Common myeloid progenitor, CD34-positive (primary cell): ENCODE results near the gene MME.

Source experiments
- CTCF ChIA-PET: fragments of 350-600 bp; sonication (Branson Sonifier 250); formaldehyde crosslinking; loops from one replicate; lab custom pipeline; 2021; ENCODE audit warnings: antibody characterized with exemption; lab: Charles Lee
- POLR2A ChIA-PET: fragments of 350-600 bp; sonication (Branson Sonifier 250); formaldehyde crosslinking; loops from one replicate; lab custom pipeline; 2021; ENCODE audit warnings: antibody characterized with exemption; lab: Charles Lee
- DNase-seq, 3 donors: peaks; one replicate each; pipeline versions ENCODE4 v3.0.0 to v3.0.0-alpha.2; 2013
- H3K27ac ChIP-seq, 2 experiments: 1 replicate in 1 of 2; 2 replicates in 1 of 2; pipeline ENCODE4 v1.7.0; 2013; ENCODE audit warnings: inconsistent platforms in 2 of 2, low read length in 2 of 2, mild to moderate bottlenecking in 2 of 2, low read depth in 1 of 2, moderate library complexity in 1 of 2; ENCODE audit not compliant: severe bottlenecking in 2 of 2, insufficient read depth in 1 of 2, poor library complexity in 1 of 2
- H3K27me3 ChIP-seq, 5 experiments: replicated peaks in 2 of 5; 1 replicate in 3 of 5; 2 replicates in 2 of 5; pipeline versions ENCODE4 v1.6.1 to v1.7.0; 2013; ENCODE audit warnings: low read length in 4 of 5, mild to moderate bottlenecking in 2 of 5, moderate library complexity in 2 of 5, inconsistent platforms in 1 of 5; ENCODE audit not compliant: insufficient read depth in 5 of 5, control insufficient read depth in 4 of 5
- H3K36me3 ChIP-seq, 4 experiments: 1 replicate in 2 of 4; 2 replicates in 2 of 4; pipeline versions ENCODE4 v1.6.1 to v1.7.0; 2013; ENCODE audit warnings: low read length in 3 of 4, control low read depth in 1 of 4, mild to moderate bottlenecking in 1 of 4; ENCODE audit not compliant: control insufficient read depth in 4 of 4, insufficient read depth in 4 of 4
- H3K4me1 ChIP-seq, 4 experiments: 1 replicate in 3 of 4; 2 replicates in 1 of 4; pipeline versions ENCODE4 v1.6.1 to v1.7.1; 2013; ENCODE audit warnings: low read length in 3 of 4, mild to moderate bottlenecking in 3 of 4, control low read depth in 1 of 4, inconsistent platforms in 1 of 4, moderate library complexity in 1 of 4; ENCODE audit not compliant: control insufficient read depth in 4 of 4, insufficient read depth in 4 of 4; ENCODE audit errors: control extremely low read depth in 1 of 4
- H3K4me3 ChIP-seq, 7 experiments: 1 replicate in 4 of 7; 2 replicates in 3 of 7; pipeline versions ENCODE4 v1.5.1 to v1.7.0; 2013; ENCODE audit warnings: mild to moderate bottlenecking in 7 of 7, low read length in 6 of 7, moderate library complexity in 6 of 7, inconsistent platforms in 2 of 7, low read depth in 2 of 7, control low read depth in 1 of 7; ENCODE audit not compliant: insufficient read depth in 4 of 7, control insufficient read depth in 1 of 7; ENCODE audit errors: extremely low read depth in 1 of 7
- H3K9me3 ChIP-seq, 5 experiments: 1 replicate in 4 of 5; 2 replicates in 1 of 5; pipeline versions ENCODE4 v1.6.1 to v1.7.1; 2013; ENCODE audit warnings: low read length in 4 of 5, mild to moderate bottlenecking in 2 of 5, inconsistent platforms in 1 of 5, low read depth in 1 of 5, moderate library complexity in 1 of 5; ENCODE audit not compliant: control insufficient read depth in 4 of 5, insufficient read depth in 2 of 5; ENCODE audit errors: control extremely low read depth in 1 of 5
- WGBS: methylation state at CpG from one replicate; pipeline ENCODE4 v1.1.5; 2013; ENCODE audit not compliant: insufficient coverage; 5-methylcytosine and 5-hydroxymethylcytosine counted together

MME gene

GRCh38 chr3:155069729-155070128 lies 10.4 kb upstream of the MME start:
- WGBS: no CpG with 5 or more reads among the region's 3 CpGs
- Histone ChIP-seq H3K36me3 (no peaks in the 10 kb centered on the region), H3K4me3 (no peak overlapping the region), H3K27ac (no peak overlapping the region), H3K9me3 (peaks cover 0 to 3% (median 0%) of the 10 kb centered on the region in 5 experiments), H3K4me1 (peaks cover 0 to 3% (median 0%) of the 10 kb centered on the region in 4 experiments), H3K27me3 (no peaks in the 10 kb centered on the region)
- CTCF ChIA-PET: no interaction called here
- POLR2A ChIA-PET: no interaction called here
- no peak for DNase-seq

GRCh38 chr3:155070316-155070715 lies 9.8 kb upstream of the MME start:
- Histone ChIP-seq H3K27ac (no peak overlapping the region), H3K4me3 (no peak overlapping the region), H3K4me1 (peaks cover 0 to 3% (median 0%) of the 10 kb centered on the region in 4 experiments), H3K9me3 (peaks cover 0 to 4% (median 0%) of the 10 kb centered on the region in 5 experiments), H3K27me3 (no peaks in the 10 kb centered on the region), H3K36me3 (no peaks in the 10 kb centered on the region)
- ChIA-PET CTCF (no interaction called here), POLR2A (no interaction called here)
- DNase-seq: no peak
- WGBS: no CpG with 5 or more reads among the region's 2 CpGs

GRCh38 chr3:155070932-155071387 lies 9.2 kb upstream of the MME start:
- 92% methylated on average over 7 of the region's 8 CpGs for WGBS
- ChIA-PET POLR2A (no interaction called here), CTCF (no interaction called here)
- Histone ChIP-seq H3K27ac (no peak overlapping the region), H3K4me1 (peaks cover 0 to 3% (median 0%) of the 10 kb centered on the region in 4 experiments), H3K9me3 (peaks cover 0 to 7% (median 0%) of the 10 kb centered on the region in 5 experiments), H3K4me3 (no peak overlapping the region), H3K27me3 (no peaks in the 10 kb centered on the region), H3K36me3 (no peaks in the 10 kb centered on the region)
- DNase-seq: peak in 1 of 3 donors; percentile 17

GRCh38 chr3:155075200-155075599 lies 4.9 kb upstream of the MME start:
- H3K36me3 ChIP-seq: no peaks in the 10 kb centered on the region
- no peak overlapping the region for H3K27ac ChIP-seq
- H3K9me3 ChIP-seq: peaks cover 0 to 7% (median 0%) of the 10 kb centered on the region in 5 experiments
- H3K4me1 ChIP-seq: peaks cover 6 to 15% (median 12%) of the 10 kb centered on the region in 4 experiments
- no peak overlapping the region for H3K4me3 ChIP-seq
- ChIA-PET CTCF (no interaction called here), POLR2A (no interaction called here)
- DNase-seq: no peak
- peaks cover 0 to 15% (median 7%) of the 10 kb centered on the region in 5 experiments for H3K27me3 ChIP-seq

GRCh38 chr3:155076888-155077287 lies 3.2 kb upstream of the MME start:
- ChIA-PET POLR2A (no interaction called here), CTCF (no interaction called here)
- WGBS: 100% methylated on average over 4 of the region's 4 CpGs
- Histone ChIP-seq H3K27me3 (peaks cover 3 to 28% (median 11%) of the 10 kb centered on the region in 5 experiments), H3K4me1 (peaks cover 6 to 15% (median 14%) of the 10 kb centered on the region in 4 experiments), H3K27ac (no peak overlapping the region), H3K4me3 (no peak overlapping the region), H3K36me3 (no peaks in the 10 kb centered on the region), H3K9me3 (peaks cover 0 to 7% (median 0%) of the 10 kb centered on the region in 5 experiments)
- no peak for DNase-seq

GRCh38 chr3:155078711-155079467 lies 1.2 kb upstream of the MME start:
- WGBS: 1% methylated on average over 13 of the region's 18 CpGs
- CTCF ChIA-PET: interaction anchor here (0.6 to 1.3 kb wide), 2 partner anchors 12 to 319 kb away, joined by 3 to 4 read pairs; no protein-coding TSS in a partner anchor
- POLR2A ChIA-PET: interaction anchor here (0.6 to 0.9 kb wide), 3 partner anchors 10 to 1611 kb away, joined by 4 to 9 read pairs (median 4); no protein-coding TSS in a partner anchor

GRCh38 chr3:155079468-155079745 lies 712 bp upstream of the MME start:
- Histone ChIP-seq H3K9me3 (peaks cover 0 to 5% (median 0%) of the 10 kb centered on the region in 5 experiments), H3K4me3 (peak overlapping the region; percentile 39 to 87 (median 74)), H3K27me3 (peaks cover 3 to 30% (median 11%) of the 10 kb centered on the region in 5 experiments), H3K36me3 (no peaks in the 10 kb centered on the region), H3K4me1 (peaks cover 6 to 15% (median 14%) of the 10 kb centered on the region in 4 experiments), H3K27ac (no peak overlapping the region)
- ChIA-PET CTCF (no interaction called here), POLR2A (no interaction called here)
- WGBS: 0% methylated on average over 5 of the region's 21 CpGs
- peak in 2 of 3 donors; percentile 35 to 50 for DNase-seq

More at GRCh38 chr3:155078711-155079467, 1.2 kb upstream of the MME start:
- peaks cover 6 to 15% (median 14%) of the 10 kb centered on the region in 4 experiments for H3K4me1 ChIP-seq
- peaks cover 3 to 30% (median 11%) of the 10 kb centered on the region in 5 experiments for H3K27me3 ChIP-seq
- H3K36me3 ChIP-seq: no peaks in the 10 kb centered on the region
- peak in 2 of 3 donors; percentile 30 to 31 for DNase-seq
- peak overlapping the region in 6 of 7 experiments; percentile 55 to 84 (median 70) for H3K4me3 ChIP-seq
- H3K9me3 ChIP-seq: peaks cover 0 to 7% (median 0%) of the 10 kb centered on the region in 5 experiments
- H3K27ac ChIP-seq: no peak overlapping the region
